Keratinocyte (primary cell): ENCODE data around the gene GTPBP6.

ENCODE experiments used
- EZH2 ChIP-seq: IDR thresholded peaks from one replicate; pipeline ENCODE4 v1.6.1; 2012; ENCODE audit warnings: inconsistent platforms, mild to moderate bottlenecking, low read length, moderate library complexity
- TF ChIP-seq, protein P1 (sequence below), 3 experiments: IDR thresholded peaks in 1 of 3; conservative IDR thresholded peaks in 1 of 3; optimal IDR thresholded peaks in 1 of 3; 2 replicates in 2 of 3; 3 replicates in 1 of 3; pipeline versions ENCODE3 to v1.5.1; 2011; ENCODE audit warnings: low read length in 3 of 3, mild to moderate bottlenecking in 3 of 3, moderate library complexity in 2 of 3, control low read depth in 1 of 3, inconsistent platforms in 1 of 3; ENCODE audit not compliant: insufficient read depth in 2 of 3; ENCODE audit errors: extremely low read depth in 1 of 3

DNA sequence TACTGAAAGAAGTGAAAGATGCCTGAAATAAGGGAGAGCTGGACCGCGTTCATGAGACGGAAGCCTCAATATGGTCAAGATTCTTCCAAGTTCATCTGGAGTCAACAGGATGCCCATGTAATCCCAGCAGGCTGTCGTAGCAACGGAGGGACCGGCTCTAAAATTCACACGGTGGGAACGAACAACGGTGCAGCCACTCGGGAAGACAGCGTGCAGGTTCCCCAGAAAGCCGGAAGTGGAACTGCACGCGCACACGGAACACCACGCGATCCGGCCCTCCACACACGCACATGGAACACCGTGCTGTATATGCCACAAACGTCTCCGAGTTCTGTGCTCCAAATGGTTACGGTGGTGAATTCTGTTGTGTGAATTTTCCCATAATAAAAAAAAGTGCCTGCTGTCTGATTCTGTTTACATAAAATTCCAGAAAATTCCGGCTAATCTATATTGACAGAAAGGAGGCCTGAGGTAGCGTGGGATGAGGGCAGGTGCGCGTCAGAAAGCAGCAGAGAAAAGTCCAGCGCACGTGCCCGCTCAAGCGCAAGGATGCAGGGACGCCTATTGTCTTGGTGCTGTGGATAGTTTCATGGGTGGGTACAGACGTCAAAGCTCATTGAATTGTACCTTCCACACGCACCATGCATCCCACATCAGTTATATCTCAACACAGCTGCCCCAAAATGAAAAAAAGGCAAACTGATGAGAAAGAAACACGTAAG lies 36.9 kb upstream of the GTPBP6 start:
- TF ChIP-seq, protein P1, sequence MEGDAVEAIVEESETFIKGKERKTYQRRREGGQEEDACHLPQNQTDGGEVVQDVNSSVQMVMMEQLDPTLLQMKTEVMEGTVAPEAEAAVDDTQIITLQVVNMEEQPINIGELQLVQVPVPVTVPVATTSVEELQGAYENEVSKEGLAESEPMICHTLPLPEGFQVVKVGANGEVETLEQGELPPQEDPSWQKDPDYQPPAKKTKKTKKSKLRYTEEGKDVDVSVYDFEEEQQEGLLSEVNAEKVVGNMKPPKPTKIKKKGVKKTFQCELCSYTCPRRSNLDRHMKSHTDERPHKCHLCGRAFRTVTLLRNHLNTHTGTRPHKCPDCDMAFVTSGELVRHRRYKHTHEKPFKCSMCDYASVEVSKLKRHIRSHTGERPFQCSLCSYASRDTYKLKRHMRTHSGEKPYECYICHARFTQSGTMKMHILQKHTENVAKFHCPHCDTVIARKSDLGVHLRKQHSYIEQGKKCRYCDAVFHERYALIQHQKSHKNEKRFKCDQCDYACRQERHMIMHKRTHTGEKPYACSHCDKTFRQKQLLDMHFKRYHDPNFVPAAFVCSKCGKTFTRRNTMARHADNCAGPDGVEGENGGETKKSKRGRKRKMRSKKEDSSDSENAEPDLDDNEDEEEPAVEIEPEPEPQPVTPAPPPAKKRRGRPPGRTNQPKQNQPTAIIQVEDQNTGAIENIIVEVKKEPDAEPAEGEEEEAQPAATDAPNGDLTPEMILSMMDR (optimal IDR thresholded peaks at IDR 0.05 in 1 of 3, IDR thresholded peaks at IDR 0.05 in 1 of 3, conservative IDR thresholded peaks at IDR 0.05 in 1 of 3; ENCODE audit: extremely low read depth in 1 of 3, insufficient read depth in 2 of 3, low read length in 3 of 3), result no peak
- no peak for TF ChIP-seq EZH2
